HCT116 (cell line): Measurements from ENCODE around the gene SPSB4. TPM values are rescaled to one million over a fixed set of nuclear protein-coding genes. Genes with fewer than 3 reads are reported as not detected.

Experiments
- ATAC-seq: fragments of 200-7000 bp; cut with Tn5 transposase; 2 replicates; pipeline ENCODE4 v1.9.1; 2020; ENCODE audit warnings: mild to moderate bottlenecking, moderate library complexity
- BruUV-seq: library from RNA; stranded (reverse); fragments of 400-500 nt; replicated peaks from 2 replicates; lab custom pipeline; 2021; lab: Mats Ljungman, UMichigan
- CTCF ChIA-PET: fragments of 300-600 bp; sonication (Branson Sonifier 250); formaldehyde crosslinking; loops from one replicate; lab custom pipeline; 2021; ENCODE audit warnings: antibody characterized with exemption; lab: Charles Lee
- POLR2A ChIA-PET: fragments of 300-600, 350-600 bp; sonication (Branson Sonifier 250); formaldehyde crosslinking; loops from one replicate; lab custom pipeline; 2021; ENCODE audit warnings: antibody characterized with exemption; lab: Charles Lee
- RAD21 ChIA-PET, 2 experiments: fragments of 300-600 bp; sonication (Branson Sonifier 250); formaldehyde crosslinking; loops; one replicate each; lab custom pipeline; 2023; ENCODE audit warnings: low total read pairs in 2 of 2; ENCODE audit not compliant: uncharacterized antibody in 2 of 2, unreplicated experiment in 2 of 2, low non-redundant PET in 1 of 2; lab: Charles Lee
- DNase-seq: peaks from one replicate; pipeline ENCODE4 v3.0.0-alpha.2; 2010; ENCODE audit warnings: low read depth, low spot score
- H2AFZ ChIP-seq: fragments of 200-600 bp; shearing (Covaris generic), sonication (generic); 2 replicates; pipeline ENCODE4 v1.6.1; 2017; ENCODE audit warnings: low read depth, mixed run types, mixed read lengths, antibody characterized with exemption, low read length; ENCODE audit not compliant: poor library complexity, severe bottlenecking
- H3K27ac ChIP-seq: 2 replicates; pipeline ENCODE4 v1.5.1; 2012; ENCODE audit warnings: low read depth, low read length
- H3K27me3 ChIP-seq: fragments of 200-600 bp; sonication (generic); 2 replicates; pipeline ENCODE4 v1.6.1; 2016; ENCODE audit warnings: mixed run types, low read length, mixed read lengths; ENCODE audit not compliant: insufficient read depth
- H3K36me3 ChIP-seq, 2 experiments: fragments of 200-500 bp in 1 of 2; fragments of 200-600 bp in 1 of 2; sonication (Bioruptor generic) in 1 of 2; sonication (generic) in 1 of 2; 2 replicates each; pipeline versions ENCODE4 v1.5.1 to v1.6.1; 2014 to 2016; ENCODE audit warnings: low read length in 2 of 2, inconsistent platforms in 1 of 2, mixed read lengths in 1 of 2, mixed run types in 1 of 2; ENCODE audit not compliant: insufficient read depth in 2 of 2, control insufficient read depth in 1 of 2
- H3K4me1 ChIP-seq, 2 experiments: fragments of 200-600 bp in 1 of 2; sonication (generic) in 1 of 2; 2 replicates each; pipeline versions ENCODE4 v1.5.1 to v1.6.1; 2012 to 2017; ENCODE audit warnings: low read length in 2 of 2, inconsistent platforms in 1 of 2, mild to moderate bottlenecking in 1 of 2, mixed read lengths in 1 of 2, mixed run types in 1 of 2, moderate library complexity in 1 of 2; ENCODE audit not compliant: insufficient read depth in 2 of 2, control insufficient read depth in 1 of 2
- H3K4me2 ChIP-seq: fragments of 200-600 bp; sonication (generic); 2 replicates; pipeline ENCODE4 v1.6.1; 2017; ENCODE audit warnings: mixed run types, low read length, mixed read lengths
- H3K4me3 ChIP-seq, 2 experiments: fragments of 200-600 bp in 1 of 2; sonication (generic) in 1 of 2; replicated peaks in 1 of 2; 2 replicates each; pipeline ENCODE4 v1.5.1; 2011 to 2016; ENCODE audit warnings: low read length in 2 of 2, control low read depth in 1 of 2, low read depth in 1 of 2, mild to moderate bottlenecking in 1 of 2, mixed read lengths in 1 of 2, mixed run types in 1 of 2
- H3K79me2 ChIP-seq: fragments of 200-600 bp; sonication (generic); 2 replicates; pipeline ENCODE4 v1.6.1; 2017; ENCODE audit warnings: mild to moderate bottlenecking, mixed run types, low read length, moderate library complexity, mixed read lengths; ENCODE audit not compliant: insufficient read depth
- H3K9ac ChIP-seq: fragments of 200-600 bp; sonication (generic); 2 replicates; pipeline ENCODE4 v1.6.1; 2016; ENCODE audit warnings: low read length, mixed read lengths
- H3K9me2 ChIP-seq: fragments of 200-600 bp; sonication (generic), shearing (Covaris generic); 2 replicates; pipeline ENCODE4 v1.6.1; 2017; ENCODE audit warnings: mixed run types, mild to moderate bottlenecking, moderate library complexity; ENCODE audit not compliant: insufficient read depth
- H3K9me3 ChIP-seq, 2 experiments: fragments of 200-500 bp in 1 of 2; fragments of 200-600 bp in 1 of 2; sonication (Bioruptor generic) in 1 of 2; sonication (generic) in 1 of 2; 2 replicates each; pipeline ENCODE4 v1.6.1; 2014 to 2017; ENCODE audit warnings: low read length in 2 of 2, mixed read lengths in 2 of 2, inconsistent platforms in 1 of 2, low read depth in 1 of 2, mild to moderate bottlenecking in 1 of 2, mixed run types in 1 of 2, moderate library complexity in 1 of 2; ENCODE audit not compliant: control insufficient read depth in 1 of 2, insufficient read depth in 1 of 2
- H4K20me1 ChIP-seq: fragments of 200-600 bp; sonication (generic), shearing (Covaris generic); 2 replicates; pipeline ENCODE4 v1.6.1; 2017; ENCODE audit warnings: mixed run types, mild to moderate bottlenecking, moderate library complexity; ENCODE audit not compliant: insufficient read depth
- EGR1 ChIP-seq: IDR thresholded peaks from 2 replicates; pipeline ENCODE4 v1.6.1; 2012; ENCODE audit warnings: low read depth
- EZH2phosphoT487 ChIP-seq: fragments of 200-600 bp; IDR thresholded peaks from 2 replicates; pipeline ENCODE4 v1.6.1; 2018; ENCODE audit warnings: antibody characterized with exemption, borderline replicate concordance
- SP1 ChIP-seq: IDR thresholded peaks from 2 replicates; pipeline ENCODE4 v1.6.1; 2012; ENCODE audit warnings: low read depth
- intact Hi-C: fragments of 100-400 bp; cut with micrococcal nuclease; formaldehyde crosslinking; loops from 2 replicates; pipeline ENCODE4 v1.10.0; 2022
- total RNA-seq: library from RNA; stranded (reverse); gene quantifications from one replicate; pipeline ENCODE4 v1.2.1, GENCODE V29; 2021; ENCODE audit not compliant: unreplicated experiment
- TF ChIP-seq, protein P1 (sequence below): IDR thresholded peaks from 2 replicates; pipeline ENCODE4 v1.6.1; 2011; ENCODE audit warnings: mild to moderate bottlenecking, low read length, moderate library complexity; ENCODE audit not compliant: insufficient replicate concordance; ENCODE audit errors: extremely low read depth

The SPSB4 gene
- total RNA-seq, 1 experiment from 2014 or later: 0.57 TPM

DNA sequence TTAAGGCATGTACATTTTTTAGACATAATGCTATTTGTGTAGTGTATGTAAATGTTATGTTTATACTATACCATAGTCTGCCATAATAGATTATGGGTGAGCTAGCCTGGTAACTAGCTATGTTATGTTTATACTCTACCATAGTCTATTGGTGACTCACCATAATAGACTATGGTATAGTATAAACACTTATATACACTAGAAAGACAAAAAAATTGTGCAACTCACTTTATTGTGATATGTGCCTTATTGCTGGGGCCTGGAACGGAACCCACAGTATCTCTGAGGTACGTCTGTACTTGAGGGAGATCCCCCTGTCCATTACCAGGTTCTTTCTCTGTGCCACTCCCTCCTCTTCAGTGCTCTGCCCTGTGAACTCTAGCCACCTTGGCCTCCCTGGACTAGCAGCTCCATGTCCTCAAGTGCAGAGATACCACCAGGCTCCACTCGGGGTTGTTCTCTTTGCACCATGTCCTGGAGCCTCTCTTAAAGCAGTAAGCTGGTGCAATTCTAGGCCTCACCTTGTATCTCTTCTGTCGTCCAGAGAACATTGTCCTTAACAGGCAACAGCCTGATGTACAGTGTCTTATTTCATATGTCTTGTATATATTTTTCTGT, 119.6 kb downstream of the SPSB4 start:
- ChIA-PET CTCF (no interaction called here), RAD21 (no interaction called here), POLR2A (no interaction called here)
- Histone ChIP-seq H3K9me2 (no peaks in the 10 kb centered on the region), H3K27ac (no peak overlapping the region), H3K4me3 (no peak overlapping the region), H3K36me3 (no peaks in the 10 kb centered on the region), H4K20me1 (no peaks in the 10 kb centered on the region), H3K9me3 (no peaks in the 10 kb centered on the region), H3K4me2 (no peak overlapping the region), H3K9ac (no peak overlapping the region), H3K27me3 (peaks cover 3% of the 10 kb centered on the region; the same call in 1 of the 2 replicates), H3K79me2 (no peaks in the 10 kb centered on the region), H2AFZ (no peak overlapping the region), H3K4me1 (no peaks in the 10 kb centered on the region)
- DNase-seq (no peak), ATAC-seq (no peak)
- BruUV-seq: no TSS peak
- TF ChIP-seq SP1 (no peak), EGR1 (no peak)
- TF ChIP-seq, protein P1, sequence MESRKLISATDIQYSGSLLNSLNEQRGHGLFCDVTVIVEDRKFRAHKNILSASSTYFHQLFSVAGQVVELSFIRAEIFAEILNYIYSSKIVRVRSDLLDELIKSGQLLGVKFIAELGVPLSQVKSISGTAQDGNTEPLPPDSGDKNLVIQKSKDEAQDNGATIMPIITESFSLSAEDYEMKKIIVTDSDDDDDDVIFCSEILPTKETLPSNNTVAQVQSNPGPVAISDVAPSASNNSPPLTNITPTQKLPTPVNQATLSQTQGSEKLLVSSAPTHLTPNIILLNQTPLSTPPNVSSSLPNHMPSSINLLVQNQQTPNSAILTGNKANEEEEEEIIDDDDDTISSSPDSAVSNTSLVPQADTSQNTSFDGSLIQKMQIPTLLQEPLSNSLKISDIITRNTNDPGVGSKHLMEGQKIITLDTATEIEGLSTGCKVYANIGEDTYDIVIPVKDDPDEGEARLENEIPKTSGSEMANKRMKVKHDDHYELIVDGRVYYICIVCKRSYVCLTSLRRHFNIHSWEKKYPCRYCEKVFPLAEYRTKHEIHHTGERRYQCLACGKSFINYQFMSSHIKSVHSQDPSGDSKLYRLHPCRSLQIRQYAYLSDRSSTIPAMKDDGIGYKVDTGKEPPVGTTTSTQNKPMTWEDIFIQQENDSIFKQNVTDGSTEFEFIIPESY: no peak
- intact Hi-C loops: no loop called here

DNA sequence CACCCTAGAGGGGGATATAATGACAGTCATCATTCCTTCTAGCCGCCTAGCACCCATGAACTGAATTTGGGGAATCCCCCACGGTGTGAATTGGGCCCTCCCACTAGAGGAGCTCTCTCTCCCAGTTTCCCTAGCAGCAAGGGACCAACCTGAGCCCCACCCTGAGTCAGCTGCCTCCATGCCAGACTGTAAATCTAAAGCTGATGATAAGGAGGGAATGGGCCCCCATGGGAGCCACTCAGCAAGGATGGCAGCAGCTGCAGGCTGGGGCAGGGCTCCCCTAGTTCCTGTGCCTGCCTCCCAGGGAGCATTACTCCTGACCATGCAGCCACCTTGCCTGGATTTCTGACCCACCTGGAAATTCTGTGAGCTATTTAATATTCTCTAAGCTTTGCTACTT, 123.5 kb downstream of the SPSB4 start:
- no peak overlapping the region for H3K27ac ChIP-seq
- DNase-seq: no peak
- H3K4me3 ChIP-seq: no peak overlapping the region
- RAD21 ChIA-PET: no interaction called here
- H3K36me3 ChIP-seq: no peaks in the 10 kb centered on the region
- H3K9me2 ChIP-seq: no peaks in the 10 kb centered on the region
- POLR2A ChIA-PET: no interaction called here
- intact Hi-C loops: no loop called here
- H3K27me3 ChIP-seq: no peaks in the 10 kb centered on the region; the same call in 1 of the 2 replicates
- BruUV-seq: no TSS peak
- no peak overlapping the region for H3K9ac ChIP-seq
- H3K79me2 ChIP-seq: no peaks in the 10 kb centered on the region
- no peak overlapping the region for H2AFZ ChIP-seq
- no peak for ATAC-seq
- CTCF ChIA-PET: no interaction called here
- TF ChIP-seq EZH2phosphoT487: no peak
- TF ChIP-seq, all 23 proteins: peak for 0
- Histone ChIP-seq H3K4me2 (no peak overlapping the region), H4K20me1 (no peaks in the 10 kb centered on the region), H3K9me3 (no peaks in the 10 kb centered on the region), H3K4me1 (no peaks in the 10 kb centered on the region)
